Spinal cord (tissue), 10 donors: ENCODE measurements around the gene TMEM30A. TPM values are rescaled to one million over a fixed set of nuclear protein-coding genes. Genes with fewer than 3 reads are reported as not detected.

ENCODE experiments used
- DNase-seq, 6 donors: peaks; one replicate each; pipeline versions ENCODE4 v3.0.0 to v3.0.0-alpha.2; 2013 to 2015; ENCODE audit warnings: low spot score in 6 of 6, low read depth in 4 of 6
- H3K27ac ChIP-seq: one replicate; pipeline ENCODE4 v1.5.1; 2013; ENCODE audit warnings: low read depth, low read length, control low read depth
- H3K27me3 ChIP-seq: one replicate; pipeline ENCODE4 v1.6.1; 2013; ENCODE audit warnings: low read length; ENCODE audit not compliant: control insufficient read depth, insufficient read depth
- H3K36me3 ChIP-seq: one replicate; pipeline ENCODE4 v1.6.1; 2013; ENCODE audit warnings: low read length; ENCODE audit not compliant: control insufficient read depth, insufficient read depth
- H3K4me1 ChIP-seq: one replicate; pipeline ENCODE4 v1.6.1; 2013; ENCODE audit warnings: low read length; ENCODE audit not compliant: control insufficient read depth, insufficient read depth
- H3K4me3 ChIP-seq: one replicate; pipeline ENCODE4 v1.5.1; 2013; ENCODE audit warnings: low read depth, low read length, control low read depth
- H3K9me3 ChIP-seq: one replicate; pipeline ENCODE4 v1.6.1; 2013; ENCODE audit warnings: low read length; ENCODE audit not compliant: control insufficient read depth, insufficient read depth
- WGBS: methylation state at CpG from one replicate; pipeline ENCODE4 v1.1.5; 2013; ENCODE audit warnings: missing lambda C conversion rate; ENCODE audit not compliant: insufficient coverage; 5-methylcytosine and 5-hydroxymethylcytosine counted together
- polyA plus RNA-seq, 2 donors: library from polyadenylated mRNA; unstranded; fragments of 120-200 nt; gene quantifications; one replicate each; pipeline ENCODE4 v1.2.1, GENCODE V29; 2013; ENCODE audit not compliant: insufficient read length in 2 of 2
- total RNA-seq, 2 donors: library from RNA; depleted of rRNA in 1 of 2; stranded (reverse); fragments of 120-200 nt in 1 of 2; fragments of >200 nt in 1 of 2; gene quantifications; one replicate each; pipeline versions ENCODE4 v1.2.3 to v1.2.4, GENCODE V29; 2013 to 2014
- donor health status: healthy.

Gene TMEM30A
- total and polyA plus RNA-seq, 4 donors: 83.5 to 255 (median 137) TPM

DNA sequence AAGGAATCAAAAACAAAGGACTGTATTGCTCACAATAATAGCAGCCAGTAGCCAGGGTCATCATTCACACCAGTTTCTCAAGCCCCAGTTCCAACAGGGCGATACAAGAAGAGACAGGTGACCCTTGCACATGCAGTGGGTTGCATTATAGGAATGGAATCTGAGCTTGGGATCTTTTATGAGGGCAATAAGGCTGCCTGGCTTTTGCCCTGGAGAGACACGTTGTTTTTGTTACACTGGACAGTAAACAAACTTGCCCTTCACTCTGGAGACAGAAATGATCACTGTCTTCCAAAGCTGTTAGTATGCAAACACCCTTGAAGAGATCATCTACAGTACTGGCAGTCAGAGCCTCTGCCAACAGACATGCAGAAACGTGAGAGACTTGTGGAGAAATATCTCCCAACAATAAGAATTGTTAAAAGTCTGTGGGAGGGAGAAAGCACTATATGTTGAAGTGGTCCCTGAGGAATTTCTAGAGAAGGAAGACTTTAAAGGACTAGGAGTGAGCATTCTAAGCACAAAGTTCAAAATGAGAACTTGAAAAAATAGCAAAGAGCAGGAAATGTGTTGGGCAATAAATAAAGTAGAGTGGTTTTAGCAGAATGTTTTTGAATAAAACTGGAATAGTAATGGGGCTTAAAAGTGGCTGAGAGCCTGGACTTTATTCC lies 72.5 kb downstream of the TMEM30A start:
- no peak for DNase-seq
- Histone ChIP-seq H3K36me3 (no peaks in the 10 kb centered on the region), H3K4me1 (peaks cover 20% of the 10 kb centered on the region), H3K9me3 (no peaks in the 10 kb centered on the region), H3K4me3 (no peak overlapping the region), H3K27ac (no peak overlapping the region), H3K27me3 (peaks cover 21% of the 10 kb centered on the region)
- WGBS: 8% methylated on average over 2 of the region's 3 CpGs

DNA sequence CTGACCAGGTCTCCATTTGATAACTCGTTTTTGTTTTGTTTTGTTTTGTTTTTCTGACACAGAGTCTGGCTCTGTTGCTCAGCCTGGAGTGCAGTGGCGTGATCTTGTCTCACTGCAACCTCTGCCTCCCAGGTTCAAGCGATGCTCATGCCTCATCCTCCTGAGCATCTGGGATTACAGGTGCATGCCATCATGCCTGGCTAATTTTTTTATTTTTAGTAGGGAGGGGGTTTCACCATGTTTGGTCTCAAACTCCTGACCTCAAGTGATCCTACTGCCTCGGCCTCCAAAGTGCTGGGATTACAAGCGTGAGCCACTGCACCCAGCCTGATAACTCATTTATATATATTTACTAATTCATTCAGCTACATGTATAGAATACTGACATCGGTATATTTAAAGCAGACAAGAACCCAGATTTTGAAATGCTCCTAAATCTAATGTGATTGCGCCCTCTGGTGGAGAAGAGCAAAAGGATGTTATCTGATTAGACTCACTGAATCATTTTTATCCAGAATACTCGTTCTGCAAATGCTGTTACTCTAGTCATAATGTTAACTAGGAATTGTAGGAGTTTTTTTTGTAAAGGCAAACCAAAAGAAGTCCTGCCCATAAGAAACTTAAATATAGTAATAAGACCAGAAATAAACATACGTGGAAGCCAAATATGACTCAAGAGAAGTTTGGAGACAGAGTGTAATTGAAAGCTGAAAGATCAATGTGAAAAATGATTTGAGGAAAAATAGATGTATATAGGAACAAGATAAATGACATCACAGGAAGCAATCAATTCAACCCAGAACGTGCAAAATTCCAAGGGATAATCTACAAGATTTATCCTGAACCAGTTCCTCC lies 73.5 kb downstream of the TMEM30A start:
- peaks cover 28% of the 10 kb centered on the region for H3K27me3 ChIP-seq
- no peak overlapping the region for H3K27ac ChIP-seq
- no peaks in the 10 kb centered on the region for H3K36me3 ChIP-seq
- no peak overlapping the region for H3K4me3 ChIP-seq
- peaks cover 29% of the 10 kb centered on the region for H3K4me1 ChIP-seq
- WGBS: 64% methylated on average over 3 of the region's 10 CpGs
- no peaks in the 10 kb centered on the region for H3K9me3 ChIP-seq
- DNase-seq: peak in 2 of 6 donors; percentile 90 to 94

DNA sequence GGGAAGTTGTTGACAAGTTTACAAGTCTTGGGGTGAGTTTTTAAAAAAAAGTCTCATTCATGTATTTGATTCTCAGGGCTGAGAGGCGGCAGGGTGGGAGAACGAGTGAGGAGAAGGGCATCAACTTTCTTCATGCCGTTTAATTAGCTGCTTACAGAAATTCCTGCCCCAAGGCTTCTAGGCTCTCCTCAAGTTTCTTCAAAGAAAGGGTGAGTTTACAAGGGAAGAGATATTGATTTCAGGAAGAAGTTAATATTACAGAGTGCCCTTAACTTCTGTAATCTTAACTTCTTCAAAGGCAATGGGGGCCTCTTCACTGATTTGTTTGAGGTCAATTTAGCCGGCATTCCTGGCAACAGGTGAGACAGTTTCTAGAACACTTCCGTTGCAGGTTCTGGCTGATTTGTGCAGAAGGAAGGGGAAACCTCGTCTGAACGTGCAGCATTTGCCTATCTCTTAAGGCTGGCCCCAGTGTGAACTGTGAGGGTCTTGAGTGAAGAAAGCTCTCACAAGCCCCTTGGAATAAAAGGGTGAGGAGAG lies 75.3 kb downstream of the TMEM30A start:
- DNase-seq: no peak
- WGBS: 39% methylated on average over 3 of the region's 7 CpGs
- no peak overlapping the region for H3K27ac ChIP-seq
- no peaks in the 10 kb centered on the region for H3K9me3 ChIP-seq
- H3K4me3 ChIP-seq: no peak overlapping the region
- H3K27me3 ChIP-seq: peaks cover 46% of the 10 kb centered on the region
- H3K4me1 ChIP-seq: peaks cover 48% of the 10 kb centered on the region
- no peaks in the 10 kb centered on the region for H3K36me3 ChIP-seq

DNA sequence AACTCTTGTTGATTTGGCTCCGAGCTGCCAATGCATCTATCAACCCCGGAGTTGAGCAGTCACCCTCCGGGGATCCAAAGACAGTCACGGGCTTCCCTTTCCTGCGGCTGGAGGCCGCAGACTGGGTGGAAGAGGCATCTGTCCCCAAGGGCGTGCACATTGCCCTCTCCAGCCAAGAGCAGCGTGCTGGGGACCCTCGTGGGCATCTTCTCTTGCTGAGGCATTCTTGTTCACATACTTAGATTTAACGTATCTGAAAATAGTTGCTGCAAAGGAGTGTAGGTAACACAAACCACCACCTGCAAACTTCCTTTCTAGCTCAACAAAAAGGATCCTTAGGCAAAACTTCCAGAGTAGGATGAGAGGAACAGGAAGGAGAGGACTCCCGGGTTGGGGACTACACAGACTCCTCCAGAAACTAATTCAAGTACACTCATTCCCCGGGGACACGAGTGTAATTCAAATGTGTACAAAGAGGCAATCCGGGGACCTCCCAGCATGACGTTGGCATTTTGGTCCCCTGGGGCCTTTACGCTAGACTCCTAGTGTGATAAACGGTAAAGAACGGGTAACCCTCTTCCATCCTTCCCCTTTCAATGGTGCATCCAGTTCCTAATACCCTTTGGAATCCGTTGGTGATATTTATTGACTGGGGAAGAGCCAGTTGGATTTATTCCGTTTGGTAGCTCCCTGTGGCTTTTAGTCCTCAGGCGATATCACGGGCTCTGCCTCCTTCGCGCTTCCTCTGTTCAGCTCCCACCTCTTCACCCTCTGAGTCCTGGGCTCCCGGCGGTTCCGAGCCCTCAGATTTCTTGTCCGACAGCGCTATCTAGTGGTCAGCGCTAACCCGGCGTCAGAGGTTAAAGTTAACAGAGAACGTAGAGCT lies 76.1 kb downstream of the TMEM30A start:
- WGBS: under 1% methylated on average over 16 of the region's 33 CpGs
- H3K9me3 ChIP-seq: no peaks in the 10 kb centered on the region
- DNase-seq: peak; percentile 70 to 96 (median 79)
- peaks cover 53% of the 10 kb centered on the region for H3K27me3 ChIP-seq
- H3K36me3 ChIP-seq: no peaks in the 10 kb centered on the region
- peaks cover 52% of the 10 kb centered on the region for H3K4me1 ChIP-seq
- H3K4me3 ChIP-seq: peak overlapping the region; percentile 29
- H3K27ac ChIP-seq: peak overlapping the region; percentile 58

DNA sequence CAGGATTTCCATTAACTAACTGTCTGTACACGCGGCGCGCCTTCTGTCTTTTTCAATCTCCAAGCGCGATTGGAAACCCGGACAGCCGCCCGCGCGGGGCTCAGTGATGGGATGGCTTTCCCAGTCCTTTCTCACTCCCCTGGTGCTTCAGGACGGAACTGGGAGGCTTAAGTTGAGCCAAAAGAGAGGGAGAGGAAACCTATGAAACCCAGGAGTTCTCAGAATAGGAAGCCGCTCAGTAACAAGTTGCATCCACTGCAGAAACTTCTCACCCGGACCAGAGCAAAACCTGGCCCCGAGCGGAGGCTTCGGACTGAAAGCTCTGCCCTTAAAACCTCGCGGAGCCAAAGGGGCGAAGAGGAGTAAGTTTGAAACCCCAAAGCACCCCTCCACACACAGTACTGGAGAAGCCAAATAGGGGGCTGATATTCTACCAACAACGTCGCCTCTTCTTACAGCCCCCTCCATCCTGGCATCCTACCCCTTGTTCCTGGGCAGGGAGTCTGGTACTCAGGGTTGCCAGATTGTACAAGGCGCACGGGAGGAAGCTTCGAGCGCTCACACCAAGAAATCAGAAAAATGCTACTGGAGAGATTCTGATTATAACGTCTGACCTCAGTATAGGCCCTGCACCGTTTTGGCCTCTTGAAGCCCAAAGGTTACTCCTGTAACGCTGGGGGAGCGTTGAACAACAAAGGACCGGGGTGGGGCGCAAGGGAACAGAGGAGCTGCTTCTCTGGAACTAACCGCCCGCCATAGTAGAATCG lies 77.8 kb downstream of the TMEM30A start:
- Histone ChIP-seq H3K27ac (peak overlapping the region; percentile 91), H3K27me3 (peaks cover 65% of the 10 kb centered on the region)
- WGBS: 2% methylated on average over 34 of the region's 35 CpGs

DNA sequence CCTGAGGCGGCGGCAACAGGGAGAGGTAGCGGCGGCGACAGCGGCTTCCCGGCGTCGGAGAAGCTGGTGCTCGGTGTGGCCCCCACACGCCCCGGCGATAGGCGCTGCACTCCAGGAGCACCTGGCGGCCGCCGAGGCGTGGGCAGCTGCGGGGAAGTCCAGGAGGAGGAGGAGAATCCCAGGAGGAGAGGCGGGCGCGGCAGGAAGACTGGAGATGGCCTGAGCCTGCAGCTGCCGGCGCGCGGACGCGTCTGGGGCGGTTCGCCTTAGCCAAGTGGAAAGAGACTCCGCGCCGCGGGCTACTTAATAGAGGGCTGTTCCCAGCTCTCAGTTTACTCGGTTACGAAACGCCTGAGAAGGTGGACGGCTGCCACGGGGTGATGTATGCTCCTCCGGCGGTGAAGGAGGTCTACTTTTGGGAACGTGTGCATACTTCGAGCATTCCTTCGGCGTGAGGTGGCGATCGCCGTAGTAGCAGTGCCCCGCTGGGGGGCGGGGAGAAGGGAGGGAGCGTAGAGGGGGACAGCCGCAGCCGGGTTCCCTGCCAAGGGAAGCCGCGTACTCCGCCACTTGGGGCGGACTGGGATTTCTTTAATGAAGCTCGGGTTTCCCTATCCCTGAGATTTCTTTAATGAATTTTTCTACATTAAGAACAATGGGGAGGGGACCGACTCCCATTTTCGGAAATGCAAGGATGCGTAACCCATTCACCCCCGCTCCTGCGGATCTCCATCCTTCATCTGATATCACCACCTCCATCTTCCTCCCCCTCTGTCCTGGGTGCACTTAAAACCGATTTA lies 78.6 kb downstream of the TMEM30A start, which contains the start of gene COL12A1:
TSS of gene COL12A1 (minus strand) at position 278 of the 800 bp plus-strand sequence. CDS start 3,261 bp downstream, outside the sequence.
- Histone ChIP-seq H3K4me1 (peaks cover 66% of the 10 kb centered on the region), H3K27ac (peak within 1 kb of the TSS; percentile 91), H3K4me3 (peak within 1 kb of the TSS; percentile 54), H3K9me3 (no peaks in the 10 kb centered on the region), H3K36me3 (no peaks in the 10 kb centered on the region), H3K27me3 (peaks cover 72% of the 10 kb centered on the region)
- WGBS: under 1% methylated on average over 54 of the region's 64 CpGs
- DNase-seq: peak in 3 of 6 donors; percentile 50 to 91 (median 79)

More for the DNA sequence above, 77.8 kb downstream of the TMEM30A start:
- no peaks in the 10 kb centered on the region for H3K36me3 ChIP-seq
- DNase-seq: peak in 3 of 6 donors; percentile 29 to 68 (median 45)
- H3K9me3 ChIP-seq: no peaks in the 10 kb centered on the region
- peak overlapping the region; percentile 54 for H3K4me3 ChIP-seq
- peaks cover 64% of the 10 kb centered on the region for H3K4me1 ChIP-seq

DNA sequence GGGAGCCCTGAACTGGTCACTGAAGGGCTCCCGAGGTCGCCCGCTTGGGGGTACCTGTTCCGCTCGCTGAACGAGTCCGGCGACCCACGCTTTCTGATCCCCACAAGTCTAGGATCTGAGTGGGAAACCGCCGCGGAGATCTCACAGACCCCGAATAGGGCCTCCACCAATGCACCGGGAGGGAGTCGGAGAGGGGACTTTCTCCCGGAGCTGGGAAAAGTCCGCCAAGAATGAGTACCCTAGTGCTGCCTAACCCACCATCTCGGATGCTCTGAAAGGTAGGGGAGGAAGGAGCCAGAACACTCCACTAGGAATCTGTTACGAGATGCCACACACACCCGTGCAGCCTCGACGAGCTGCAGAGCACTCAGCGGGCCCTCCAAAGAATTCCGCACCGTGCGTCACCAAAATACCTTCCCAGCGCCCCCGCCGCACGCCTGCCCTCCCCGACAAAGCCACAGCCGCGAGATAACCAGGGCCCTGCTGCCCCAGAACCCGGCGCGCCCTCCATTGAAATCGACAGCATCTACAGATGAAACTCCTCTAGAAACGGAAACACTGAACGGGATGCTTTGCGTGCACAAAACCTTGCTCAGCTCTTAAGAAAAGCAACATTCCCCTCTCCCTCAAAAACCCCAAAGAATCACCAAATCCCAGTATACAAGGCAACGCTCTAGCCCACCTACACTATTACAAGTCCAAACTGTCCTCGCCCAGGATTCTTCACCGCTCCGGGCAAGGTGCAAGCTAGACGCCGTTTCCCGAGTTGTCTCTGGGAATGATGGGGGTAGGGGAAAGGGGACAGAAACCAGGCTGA lies 79.4 kb downstream of the TMEM30A start:
- 0% methylated on average over 40 of the region's 47 CpGs for WGBS
- Histone ChIP-seq H3K4me3 (peak overlapping the region; percentile 54), H3K36me3 (no peaks in the 10 kb centered on the region), H3K27me3 (peaks cover 73% of the 10 kb centered on the region), H3K4me1 (peaks cover 66% of the 10 kb centered on the region), H3K27ac (peak overlapping the region; percentile 91), H3K9me3 (no peaks in the 10 kb centered on the region)
- DNase-seq: peak in 3 of 6 donors; percentile 36 to 70 (median 50)
